ENCODE data around the gene HGFAC.

GRCh38 chr4:3458371-3458770 lies 16.6 kb downstream of the HGFAC start:
- TF ChIP-seq POLR2A (IDR thresholded peaks at IDR 0.05) (no peak), CTCF (IDR thresholded peaks at IDR 0.05) (no peak)

Data from suprapubic skin (tissue), 3 donors.